HG03571 (cell line): Measurements from ENCODE around the gene DHRS4.

Source experiments
- ATAC-seq: cut with Tn5 transposase; IDR thresholded peaks from one replicate; pipeline ENCODE4 v1.9.1; 2021; ENCODE audit not compliant: unreplicated experiment

Gene DHRS4

DNA sequence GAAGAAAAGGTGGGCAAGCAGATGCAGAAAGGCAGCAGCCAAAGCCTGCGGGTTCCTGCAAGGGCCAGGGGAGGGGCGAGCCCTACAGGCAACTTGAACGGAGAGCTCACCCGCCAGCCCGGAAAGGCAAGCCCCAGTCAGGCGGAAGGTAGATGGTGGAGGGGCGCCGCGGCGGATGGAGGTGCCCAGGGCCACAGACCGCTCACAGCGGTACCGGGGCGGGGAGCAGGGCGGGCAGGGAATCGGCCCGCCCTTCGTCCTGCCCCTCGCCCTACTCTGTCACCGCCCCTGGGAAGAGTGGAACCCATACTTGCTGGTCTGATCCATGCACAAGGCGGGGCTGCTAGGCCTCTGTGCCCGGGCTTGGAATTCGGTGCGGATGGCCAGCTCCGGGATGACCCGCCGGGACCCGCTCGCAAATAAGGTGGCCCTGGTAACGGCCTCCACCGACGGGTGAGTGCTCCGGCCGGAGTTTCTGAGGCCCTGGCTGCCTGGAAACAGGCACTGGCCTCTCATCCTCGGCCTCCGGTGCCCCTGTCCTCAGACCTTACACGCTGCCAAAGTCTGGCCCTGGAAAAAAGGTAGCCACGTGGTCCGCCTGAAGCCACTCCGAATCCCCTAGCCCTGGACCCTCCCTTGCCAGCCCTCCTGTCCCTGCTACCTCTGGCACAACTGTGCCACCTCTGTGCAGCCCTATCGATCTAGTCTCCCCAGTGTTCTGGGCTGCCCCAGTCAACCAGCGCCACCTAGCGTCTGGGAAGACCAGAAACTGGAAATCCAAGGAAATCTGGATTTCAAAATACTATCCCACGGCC lies at the start of gene DHRS4:
Gene DHRS4, plus strand, starts transcription at position 307 of the 815 bp plus-strand sequence. Its CDS starts 19 bp downstream, at position 326.
- ATAC-seq: peak; percentile 81

DNA sequence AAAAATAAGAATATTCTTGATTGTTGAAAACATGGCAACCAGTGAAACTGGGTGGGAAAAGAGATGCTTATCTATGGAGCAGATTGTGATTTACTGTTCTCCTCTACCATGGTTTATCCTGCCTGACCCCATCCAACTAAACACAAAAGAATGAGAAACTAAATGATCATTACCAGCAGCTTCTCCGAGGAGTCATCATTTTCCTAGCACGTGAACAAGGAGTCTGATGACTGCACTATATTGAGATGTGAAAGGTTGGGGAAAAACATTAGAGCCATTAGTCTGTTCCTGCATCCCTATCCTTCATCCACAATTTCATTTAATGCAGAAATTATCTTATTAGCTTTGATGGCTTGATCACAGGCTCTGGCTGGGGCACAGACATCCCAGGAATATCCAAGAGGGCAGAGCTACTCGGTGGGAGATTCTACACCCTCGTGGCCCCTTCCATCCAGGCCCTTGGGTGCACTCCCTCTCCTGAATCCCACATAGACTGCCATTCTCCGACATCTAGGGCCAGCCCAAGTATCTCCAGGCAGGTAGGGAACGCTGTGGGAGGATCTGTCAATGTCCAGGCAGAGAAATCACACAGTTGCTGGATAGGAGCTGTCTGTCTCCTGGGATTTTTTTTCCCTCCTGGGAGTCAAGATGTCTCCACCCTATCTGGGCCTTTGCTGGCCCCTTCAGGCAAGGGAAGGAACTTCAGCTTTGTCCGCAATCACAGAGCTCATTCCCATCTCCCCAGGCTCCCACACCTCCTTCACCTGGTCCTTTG lies 43.3 kb upstream of the DHRS4 start:
- ATAC-seq: no peak

GRCh38 chr14:23910876-23911210 lies 42.7 kb upstream of the DHRS4 start:
- no peak for ATAC-seq

- no peak for ATAC-seq
Observed at GRCh38 chr14:23915559-23915958, 38.0 kb upstream of the DHRS4 start.

GRCh38 chr14:23916004-23916403 lies 37.6 kb upstream of the DHRS4 start:
- no peak for ATAC-seq

- ATAC-seq: no peak
Observed at GRCh38 chr14:23916446-23916845, 37.1 kb upstream of the DHRS4 start.

DNA sequence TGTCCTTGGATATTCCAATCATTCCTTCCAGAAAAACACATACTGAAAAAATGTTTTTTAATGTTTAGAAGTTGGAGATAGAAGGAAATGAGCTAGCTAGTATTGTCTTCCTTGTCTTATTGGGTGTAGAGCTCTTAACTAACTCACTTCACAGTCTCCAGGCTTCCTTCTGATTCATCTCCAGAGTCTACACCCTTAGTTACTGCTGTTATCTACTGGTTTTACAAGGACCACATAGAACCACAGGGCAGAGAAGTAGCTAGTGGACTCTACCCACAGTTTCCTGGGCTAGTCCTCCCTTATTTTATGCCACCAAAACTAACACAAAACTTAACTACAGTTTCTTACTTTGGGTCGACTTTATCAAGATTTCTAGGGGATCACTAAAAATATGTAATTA lies 31.0 kb upstream of the DHRS4 start:
- no peak for ATAC-seq

DNA sequence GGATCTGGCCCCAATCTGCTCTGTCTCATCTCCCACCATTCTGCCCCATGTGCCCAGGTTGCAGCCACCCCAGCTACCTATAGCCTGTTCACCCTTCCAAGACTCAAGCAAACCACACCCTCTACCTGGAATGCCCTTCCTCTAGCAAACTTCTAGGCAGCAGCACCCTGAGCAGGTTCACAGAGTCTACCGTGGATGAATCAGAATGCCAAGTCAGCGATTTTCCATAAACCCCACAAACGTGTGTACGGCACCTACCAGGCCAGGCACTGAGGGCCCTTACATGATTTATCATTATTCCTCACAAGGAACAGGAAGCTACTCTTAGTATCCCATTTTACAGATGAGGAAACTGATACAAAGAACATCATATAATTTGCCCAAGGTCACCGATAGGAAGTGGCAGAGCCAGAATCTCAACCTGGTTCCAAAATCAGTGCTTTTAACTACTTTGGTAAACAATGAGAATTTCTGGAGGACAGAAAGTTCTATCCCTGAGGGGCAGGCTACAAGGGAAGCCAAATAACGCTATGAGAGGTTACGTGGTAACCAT lies 28.0 kb upstream of the DHRS4 start:
- no peak for ATAC-seq

- ATAC-seq: no peak
Observed at GRCh38 chr14:23926543-23926942, 27.0 kb upstream of the DHRS4 start.

GRCh38 chr14:23929136-23929535 lies 24.4 kb upstream of the DHRS4 start:
- ATAC-seq: no peak

DNA sequence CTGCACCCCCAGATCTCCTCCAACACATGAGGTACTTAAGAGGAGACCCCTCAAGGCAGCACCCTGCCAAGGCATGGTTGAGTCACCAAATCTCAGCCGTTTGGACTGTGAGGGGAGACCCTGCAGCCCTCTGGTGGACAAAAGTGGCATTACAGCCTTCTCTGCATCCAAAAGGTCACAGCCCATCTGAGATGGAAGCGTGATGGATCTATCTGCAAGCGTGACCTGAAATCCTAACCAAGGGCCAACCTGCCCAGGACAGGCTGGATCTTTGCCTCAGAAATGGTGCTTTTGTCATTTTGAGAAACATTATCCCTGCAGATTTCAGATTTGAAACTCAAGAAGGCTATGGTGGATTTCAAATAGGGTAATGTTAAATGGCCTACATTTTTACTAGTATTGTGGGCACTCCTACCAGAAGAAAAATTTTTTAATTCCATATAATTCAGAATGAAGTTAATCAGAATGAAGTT lies 23.7 kb upstream of the DHRS4 start:
- no peak for ATAC-seq

- no peak for ATAC-seq
Observed at GRCh38 chr14:23930742-23931141, 22.8 kb upstream of the DHRS4 start.

DNA sequence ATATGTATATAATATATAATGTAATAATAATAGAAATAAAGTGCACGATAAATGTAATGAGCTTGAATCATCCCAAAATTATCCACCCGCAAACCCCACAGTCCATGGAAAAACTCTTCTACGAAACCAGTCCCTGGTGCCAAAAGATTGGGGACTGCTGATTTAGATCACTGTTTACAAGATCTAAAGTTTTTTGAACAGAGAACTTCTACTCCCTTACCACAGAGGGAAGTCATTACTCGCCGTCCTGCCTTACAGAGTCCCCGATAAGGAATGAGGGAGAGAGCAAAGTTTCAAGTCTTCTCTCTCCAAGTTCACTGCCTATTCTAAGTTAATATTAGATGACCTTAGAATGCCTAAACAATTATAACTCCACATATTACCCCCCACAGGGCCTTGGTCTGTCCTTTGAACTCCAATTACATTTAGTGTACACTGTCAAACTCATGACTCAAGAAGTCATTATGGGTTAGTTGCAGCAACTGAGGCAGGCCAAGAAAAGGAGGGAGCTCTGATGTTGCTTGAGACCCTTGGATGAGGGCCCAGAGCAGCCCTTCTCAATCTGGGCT lies 21.8 kb upstream of the DHRS4 start:
- no peak for ATAC-seq

GRCh38 chr14:23932639-23933038 lies 20.9 kb upstream of the DHRS4 start:
- no peak for ATAC-seq

DNA sequence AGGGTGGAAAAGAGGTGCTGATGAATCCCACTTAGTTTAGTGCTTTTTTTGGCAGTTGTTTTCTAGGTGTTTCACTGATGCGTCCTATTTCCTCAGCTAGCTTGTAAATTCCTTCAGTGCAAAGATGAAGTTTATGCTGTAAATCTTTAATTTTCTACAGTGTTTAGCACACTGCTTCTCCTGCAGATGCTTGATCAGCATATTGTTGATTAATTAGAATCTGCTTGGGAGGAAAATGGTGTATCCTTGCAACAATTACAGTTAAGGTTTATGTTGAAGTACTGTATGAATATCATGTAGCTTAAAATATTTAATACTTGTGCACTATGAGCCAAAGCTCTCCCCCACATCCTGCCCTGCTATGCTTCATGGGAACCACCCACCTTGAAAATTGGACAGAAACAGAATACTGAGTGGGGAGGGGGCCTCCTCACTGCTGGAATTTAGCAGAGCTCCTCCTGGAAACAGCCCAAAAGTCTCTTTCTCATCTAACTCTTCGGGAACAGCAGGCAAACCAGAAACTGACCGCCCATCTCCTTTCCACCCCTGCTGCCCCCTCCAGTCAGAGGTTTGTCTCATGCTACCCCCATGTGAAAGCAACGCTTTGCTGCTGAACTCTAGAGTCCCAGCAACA lies 20.3 kb upstream of the DHRS4 start:
- ATAC-seq: no peak

DNA sequence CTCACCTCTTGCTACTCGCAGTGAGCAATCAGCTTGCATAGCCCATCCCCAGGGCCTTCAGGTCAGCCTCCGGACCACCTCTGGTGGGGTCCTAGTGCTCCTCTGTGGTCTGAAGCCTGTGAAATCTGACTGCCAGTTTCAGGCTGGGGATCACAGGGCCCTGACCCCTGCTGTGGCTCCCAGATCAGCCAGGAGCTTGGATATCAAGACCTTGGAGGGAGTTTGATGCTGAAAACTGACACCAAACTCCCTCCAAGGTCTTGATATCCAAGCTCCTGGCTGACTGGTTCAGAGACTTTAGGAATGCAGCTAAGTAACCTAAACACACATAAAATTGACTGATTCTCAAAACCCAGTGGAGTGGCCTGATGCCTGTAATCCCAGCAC lies 19.8 kb upstream of the DHRS4 start:
- ATAC-seq: no peak

GRCh38 chr14:23935158-23935557 lies 18.4 kb upstream of the DHRS4 start:
- no peak for ATAC-seq

GRCh38 chr14:23936084-23936829 lies 17.3 kb upstream of the DHRS4 start:
- ATAC-seq: no peak

DNA sequence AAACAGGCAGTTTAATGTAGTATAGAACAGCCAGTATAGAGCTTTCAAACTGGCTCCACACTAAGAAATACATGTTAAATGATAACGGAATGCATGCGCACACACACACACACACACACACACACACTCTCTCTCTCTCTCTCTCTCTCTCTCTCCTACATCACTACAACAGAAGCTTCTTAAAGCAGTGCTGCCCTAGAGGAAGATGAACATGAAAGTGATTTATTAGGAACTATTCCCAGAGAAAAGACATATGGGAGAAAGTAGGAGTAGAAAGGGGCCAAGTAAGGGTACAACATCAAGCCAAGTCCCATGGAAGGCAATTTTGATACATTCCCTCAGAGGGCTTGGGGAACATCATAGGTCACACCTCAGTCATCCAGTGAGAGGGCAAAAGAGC lies 16.4 kb upstream of the DHRS4 start:
- no peak for ATAC-seq

DNA sequence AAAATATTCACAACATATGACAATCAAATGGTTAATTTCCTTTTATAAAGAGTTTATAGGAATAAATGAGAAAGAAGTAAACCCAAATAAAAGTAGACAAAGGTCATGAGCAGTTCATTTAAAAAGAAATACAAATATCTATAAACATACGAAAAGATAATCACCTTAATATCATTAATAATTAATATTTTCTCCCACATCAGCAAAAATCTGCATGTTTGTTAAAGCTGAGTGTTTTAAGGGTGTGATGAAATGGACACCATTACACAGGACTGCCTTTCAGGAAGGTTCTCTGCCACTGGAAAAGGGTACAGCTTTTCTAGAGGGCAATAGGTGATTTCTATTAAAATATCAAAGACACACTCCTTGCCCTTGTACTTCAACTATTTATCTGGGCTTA lies 14.7 kb upstream of the DHRS4 start:
- no peak for ATAC-seq
